GM19240 (cell line): Measurements from ENCODE around the gene LRRC38.
"Not testable (repeated sequence)": the region's sequence is repeated elsewhere in the genome, so short reads cannot be mapped to it uniquely, and the experiment has no call there.

ENCODE experiments used
- DNase-seq: peaks from one replicate; pipeline ENCODE4 v3.0.0; 2011; ENCODE audit warnings: low spot score; ENCODE audit not compliant: insufficient read length

Gene LRRC38, protein sequence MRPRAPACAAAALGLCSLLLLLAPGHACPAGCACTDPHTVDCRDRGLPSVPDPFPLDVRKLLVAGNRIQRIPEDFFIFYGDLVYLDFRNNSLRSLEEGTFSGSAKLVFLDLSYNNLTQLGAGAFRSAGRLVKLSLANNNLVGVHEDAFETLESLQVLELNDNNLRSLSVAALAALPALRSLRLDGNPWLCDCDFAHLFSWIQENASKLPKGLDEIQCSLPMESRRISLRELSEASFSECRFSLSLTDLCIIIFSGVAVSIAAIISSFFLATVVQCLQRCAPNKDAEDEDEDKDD

DNA sequence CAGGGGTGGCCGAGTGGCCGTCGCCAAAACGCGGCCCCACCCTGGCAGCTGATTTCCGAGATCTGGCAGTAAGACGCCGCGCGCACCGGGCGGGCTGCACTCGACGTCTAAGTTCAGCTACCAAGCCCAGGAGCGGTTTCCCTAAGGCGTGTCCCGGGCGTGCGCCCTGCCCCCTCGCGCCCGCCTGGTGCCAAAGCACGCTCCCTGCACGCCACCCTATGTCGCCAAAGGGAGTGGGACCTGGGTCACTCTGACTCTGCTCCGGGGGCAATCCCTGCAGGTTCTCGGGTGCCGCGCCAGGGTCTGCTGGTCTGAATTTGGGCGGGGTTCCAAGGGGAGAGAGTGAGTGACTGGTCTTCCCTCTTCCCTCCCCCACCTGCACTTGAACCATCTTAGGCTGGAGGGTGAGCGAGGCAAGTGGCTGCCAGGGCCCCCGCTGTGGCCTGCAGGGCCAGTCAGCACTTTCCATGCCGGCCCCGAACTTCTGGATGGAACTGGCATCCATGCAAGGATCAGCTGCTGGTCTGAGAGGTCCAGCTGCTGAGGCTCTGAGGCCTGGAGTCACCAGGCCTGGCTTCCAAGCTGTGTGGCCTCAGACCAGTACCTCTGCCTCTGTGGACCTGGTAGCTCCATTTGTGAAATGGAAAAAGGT lies at the start of gene LRRC38:
Gene LRRC38 (minus strand): TSS at position 109 of the 652 bp plus-strand sequence. CDS start 410 bp downstream, outside the sequence.
- DNase-seq = no peak

DNA sequence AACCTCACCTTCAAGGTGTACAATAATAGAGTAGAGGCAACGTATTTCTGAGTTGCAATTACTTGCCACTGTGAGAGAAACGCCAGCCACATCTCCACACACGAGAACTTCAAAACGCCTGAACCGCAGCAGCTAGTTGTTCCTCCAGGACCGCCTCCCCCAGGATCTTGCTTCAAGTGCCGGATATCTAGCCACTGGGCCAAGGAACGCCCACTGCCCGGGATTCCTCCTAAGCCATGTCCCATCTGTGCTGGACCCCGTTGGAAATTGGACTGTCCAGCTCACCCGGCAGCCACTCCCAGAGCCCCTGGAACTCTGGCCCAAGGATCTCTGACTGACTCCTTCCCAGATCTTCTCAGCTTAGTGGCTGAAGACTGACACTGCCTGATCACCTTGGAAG lies 49.2 kb upstream of the LRRC38 start:
- DNase-seq = not testable (repeated sequence)

DNA sequence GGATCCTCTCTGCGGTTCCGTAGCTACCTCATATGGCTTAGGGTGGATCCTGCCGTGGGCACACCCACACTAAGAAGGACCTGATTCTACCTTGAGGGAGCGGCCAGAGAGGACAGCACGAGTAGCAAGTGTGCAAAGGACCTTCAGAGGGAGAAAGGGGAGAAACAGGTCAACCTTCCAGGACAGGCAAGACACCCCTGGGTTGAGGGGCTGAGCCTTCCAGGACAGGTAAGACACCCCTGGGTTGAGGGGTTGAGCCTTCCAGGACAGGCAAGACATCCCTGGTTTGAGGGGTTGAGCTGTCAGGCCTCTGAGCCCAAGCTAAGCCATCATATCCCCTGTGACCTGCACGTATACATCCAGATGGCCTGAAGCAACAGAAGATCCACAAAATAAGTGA lies 46.7 kb upstream of the LRRC38 start:
- no peak for DNase-seq

DNA sequence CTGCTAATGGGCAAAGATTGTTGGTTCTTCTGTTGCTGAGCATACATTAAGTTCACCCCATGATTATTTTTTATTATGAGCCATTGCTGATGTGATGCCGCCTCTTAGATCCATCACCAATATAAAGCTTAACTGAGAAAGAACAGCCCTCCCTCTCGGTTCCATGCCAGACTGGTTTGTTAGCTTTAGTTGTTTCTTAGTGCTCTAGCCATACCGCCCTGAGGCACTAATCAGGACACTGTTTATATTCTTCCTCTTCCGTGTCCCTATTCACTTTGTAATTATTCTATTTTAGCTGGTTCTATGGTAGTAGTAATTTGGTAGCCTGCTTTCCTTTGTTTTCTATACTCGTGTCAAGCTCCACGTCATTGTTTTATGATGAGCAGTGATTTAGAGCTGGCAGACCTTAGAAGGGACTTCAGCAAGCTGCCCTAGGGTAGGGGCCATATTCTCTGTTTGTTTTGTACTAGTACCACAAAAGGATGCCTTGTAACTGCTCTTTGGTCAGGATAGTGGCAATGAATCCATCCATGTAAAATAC lies 42.5 kb upstream of the LRRC38 start:
- DNase-seq = no peak

DNA sequence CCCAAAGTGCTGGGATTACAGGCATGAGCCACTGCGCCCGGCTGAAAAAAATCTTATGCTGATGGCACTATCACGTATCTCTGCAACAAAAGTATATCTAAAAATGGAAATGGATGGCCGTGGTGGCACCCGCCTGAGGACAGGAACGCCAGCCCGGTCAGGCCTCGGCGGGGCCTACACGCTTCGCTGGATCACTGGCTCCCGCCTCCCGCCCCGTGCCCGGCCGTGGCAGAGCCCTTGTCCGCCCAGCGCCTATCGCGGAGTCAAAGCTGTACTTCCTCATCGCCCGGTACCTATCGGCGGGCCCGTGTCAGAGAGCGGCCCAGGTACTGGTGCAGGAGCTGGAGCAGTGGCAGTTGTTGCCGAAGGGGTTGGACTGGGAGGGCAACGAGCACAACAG lies 41.0 kb upstream of the LRRC38 start:
- DNase-seq = no peak

DNA sequence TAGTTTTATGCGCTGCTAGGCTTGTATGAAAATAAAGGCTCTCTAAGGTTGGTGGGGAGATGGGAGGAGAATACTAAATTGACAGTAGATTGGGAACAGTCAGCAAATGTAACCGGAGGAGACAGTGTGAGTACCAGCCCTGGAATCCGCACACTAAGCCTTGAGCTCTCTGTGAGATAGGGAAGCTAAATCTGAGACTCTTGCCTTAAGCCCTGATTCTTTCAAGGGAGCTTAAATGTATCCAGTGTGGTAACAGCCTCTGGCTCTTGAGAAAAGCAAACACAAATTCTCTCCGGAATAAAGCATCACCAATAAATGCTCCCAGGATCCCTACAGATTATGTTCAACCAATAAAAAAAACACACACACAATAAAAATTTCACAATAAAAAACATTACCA lies 36.9 kb upstream of the LRRC38 start:
- DNase-seq = no peak

DNA sequence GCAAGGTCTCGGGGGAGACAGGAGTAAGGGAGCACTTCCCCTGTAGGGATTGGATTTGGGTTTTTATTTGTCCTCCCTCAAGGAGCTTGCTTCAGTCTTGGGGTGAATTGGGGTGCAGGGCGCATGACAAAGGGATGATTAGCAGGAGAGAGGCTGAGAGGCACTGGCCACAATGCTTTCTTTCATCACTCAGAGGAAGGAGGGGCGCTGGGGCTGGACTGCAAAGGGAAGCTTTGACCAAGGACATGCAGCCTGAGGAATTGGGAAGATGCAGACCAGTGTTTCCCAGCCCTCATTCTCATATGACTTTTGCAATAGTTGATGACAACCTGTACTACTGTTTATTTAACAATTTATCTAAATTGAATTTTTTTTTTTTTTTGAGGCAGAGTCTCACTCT lies 35.7 kb upstream of the LRRC38 start:
- DNase-seq = no peak

DNA sequence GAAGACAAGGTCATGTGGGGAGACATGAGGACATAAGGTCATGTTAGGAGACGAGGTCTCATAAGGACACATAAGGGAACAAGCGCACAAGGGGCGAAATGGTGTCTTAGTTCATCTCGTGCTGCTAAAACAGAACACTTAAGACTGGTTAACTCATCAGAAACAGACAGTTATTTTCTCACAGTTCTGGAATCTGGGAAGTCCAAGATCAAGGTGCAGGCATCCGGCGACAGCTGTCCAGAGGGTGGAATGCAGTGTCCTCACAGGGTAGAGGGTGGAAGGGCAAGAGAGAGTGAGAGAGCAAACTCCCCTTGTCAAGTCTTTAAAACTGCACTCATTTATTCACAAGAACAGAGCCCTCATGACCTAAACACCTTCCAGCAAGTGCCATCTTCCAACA lies 35.2 kb upstream of the LRRC38 start:
- no peak for DNase-seq

DNA sequence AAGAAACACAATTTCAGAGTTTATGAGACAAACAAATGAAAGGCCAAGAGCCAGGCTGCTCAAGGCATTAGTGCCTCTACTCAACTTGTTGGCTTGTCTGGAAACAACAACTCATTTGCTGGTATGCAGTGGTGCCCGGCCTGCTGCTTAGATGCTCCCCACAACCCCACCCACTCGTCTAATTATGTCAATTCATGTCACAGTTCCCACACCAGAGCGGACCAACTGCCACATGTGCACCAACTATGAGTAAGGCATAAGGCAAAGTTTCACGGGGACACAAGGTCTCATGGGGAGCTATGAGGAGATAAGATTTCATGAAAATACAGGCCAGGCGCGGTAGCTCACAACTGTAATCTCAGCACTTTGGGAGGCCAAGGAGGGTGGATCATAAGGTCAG lies 34.5 kb upstream of the LRRC38 start:
- no peak for DNase-seq

DNA sequence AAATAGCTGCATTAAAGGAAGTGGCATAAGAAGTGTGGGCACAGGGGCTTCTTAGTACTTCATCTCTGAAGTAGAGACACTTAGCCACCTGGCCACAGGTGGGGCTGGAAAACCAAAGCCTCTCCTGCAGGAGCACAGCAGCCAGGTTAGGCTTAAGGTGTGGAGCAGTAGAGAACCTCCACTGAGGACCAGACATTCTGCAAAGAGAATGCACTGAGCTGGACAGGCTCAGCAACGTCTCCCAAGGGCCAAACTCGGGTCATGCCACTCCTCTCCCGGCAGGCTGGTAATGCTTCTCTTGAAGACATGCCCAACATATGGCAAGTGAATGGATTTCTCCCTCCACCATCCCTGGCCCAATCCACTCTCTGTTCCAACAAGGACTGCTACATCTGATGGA lies 33.0 kb upstream of the LRRC38 start:
- DNase-seq = no peak

DNA sequence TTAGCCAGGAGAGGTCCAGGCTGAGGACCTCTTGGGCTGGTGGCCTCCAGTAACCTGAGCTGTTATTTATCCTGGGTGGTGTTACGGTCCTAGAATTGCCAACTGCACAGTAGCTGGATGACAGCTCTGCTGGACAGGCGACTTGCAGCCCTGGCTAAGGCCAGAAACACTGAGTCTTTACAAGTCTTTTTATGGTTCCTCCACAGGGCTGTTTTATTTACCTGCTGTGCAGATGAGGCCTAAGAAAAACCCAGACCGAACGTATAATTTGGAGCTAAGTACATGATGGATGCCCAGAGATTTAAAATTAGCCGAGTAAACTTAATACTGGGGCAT lies 30.4 kb upstream of the LRRC38 start:
- no peak for DNase-seq

DNA sequence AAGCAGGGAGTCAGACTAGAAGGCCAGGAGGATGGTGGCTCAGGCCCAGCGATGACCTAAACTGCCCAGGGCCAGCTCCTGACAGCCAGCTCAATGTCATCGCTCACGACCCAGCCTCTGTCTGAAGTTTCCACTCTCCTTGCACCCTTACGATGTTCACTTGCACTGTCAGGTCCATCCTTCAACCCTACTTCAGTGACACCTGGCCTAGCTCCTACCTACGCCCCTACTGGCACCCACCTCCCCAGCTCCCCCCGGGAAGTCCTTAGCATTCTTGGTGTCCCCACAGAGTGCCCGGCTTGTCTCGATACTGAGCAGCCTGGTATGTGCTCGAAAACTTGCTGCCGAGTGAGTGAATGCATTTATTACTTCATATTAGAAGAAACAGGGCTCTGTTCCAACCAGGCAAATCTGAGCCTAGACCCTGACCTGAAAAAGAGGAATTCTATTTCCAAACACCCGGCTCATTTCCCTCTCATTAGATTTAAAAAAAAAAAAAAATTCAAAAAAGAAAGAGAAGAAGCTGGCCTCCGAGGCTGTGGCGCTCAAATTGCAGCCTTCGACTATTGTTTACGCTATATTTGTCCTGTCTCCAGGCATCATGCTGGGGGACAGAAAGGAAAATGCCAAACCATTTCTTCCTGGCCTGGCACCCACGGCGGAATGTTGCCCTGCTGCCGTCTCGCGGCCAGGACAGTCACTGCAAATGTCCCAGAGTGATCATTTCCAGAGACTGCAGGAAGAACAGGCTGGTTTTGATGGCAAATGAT lies 29.8 kb upstream of the LRRC38 start:
- DNase-seq = no peak

DNA sequence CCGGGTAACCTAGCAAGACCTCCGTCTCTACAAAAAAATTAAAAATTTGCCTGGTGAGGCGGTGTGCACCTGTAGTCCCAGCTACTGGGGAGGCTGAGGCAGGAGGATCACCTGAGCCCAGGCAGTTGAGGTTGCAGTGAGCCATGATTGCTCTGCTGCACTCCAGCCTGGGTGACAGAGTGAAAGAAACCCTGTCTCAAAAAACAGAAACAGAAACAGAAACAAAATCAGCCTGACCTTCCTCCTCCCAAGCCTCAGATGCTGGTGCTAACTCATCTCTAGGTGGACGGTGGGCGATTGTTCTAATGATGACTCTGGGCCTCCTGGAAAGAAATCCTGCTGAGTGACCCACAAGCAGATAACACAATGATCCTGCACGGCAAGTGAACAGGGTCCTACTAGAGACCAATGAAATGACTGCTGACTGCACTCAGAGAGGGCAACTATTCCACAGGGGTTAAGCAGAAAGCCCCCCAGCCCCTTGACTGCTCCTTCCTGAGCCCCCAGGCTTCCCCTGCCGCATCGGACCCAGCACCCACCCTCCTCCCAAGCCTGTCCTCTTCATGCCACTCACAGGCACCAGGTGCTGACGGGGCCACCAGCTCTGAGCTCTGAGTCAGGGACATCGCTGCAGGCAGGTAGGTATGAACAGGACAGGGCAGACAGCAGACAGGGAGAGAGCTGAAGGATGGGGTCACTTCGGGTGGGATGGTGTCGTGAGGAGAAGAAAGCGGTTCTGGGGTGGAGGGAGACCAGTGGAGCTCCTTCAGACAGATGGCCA lies 27.8 kb upstream of the LRRC38 start:
- DNase-seq = no peak

DNA sequence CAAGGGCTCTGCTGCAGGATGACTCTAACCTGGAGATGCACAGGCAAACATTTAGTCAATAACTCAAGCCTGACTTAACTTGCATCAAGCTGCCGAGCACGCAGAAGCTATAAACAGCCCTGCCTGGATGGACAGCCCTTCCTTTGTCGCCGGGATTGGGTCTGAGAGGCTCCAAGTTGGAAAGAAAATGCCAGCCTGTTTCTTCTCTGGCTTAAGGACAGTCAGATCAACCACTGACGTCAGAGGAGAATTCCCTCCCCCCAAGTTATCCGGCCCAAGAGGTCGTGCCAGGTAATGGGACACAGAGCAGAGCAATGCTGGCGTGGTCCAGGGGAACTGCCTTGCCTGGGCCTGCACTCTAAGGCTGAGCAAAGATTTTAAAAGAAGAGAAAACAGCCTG lies 27.1 kb upstream of the LRRC38 start:
- no peak for DNase-seq

DNA sequence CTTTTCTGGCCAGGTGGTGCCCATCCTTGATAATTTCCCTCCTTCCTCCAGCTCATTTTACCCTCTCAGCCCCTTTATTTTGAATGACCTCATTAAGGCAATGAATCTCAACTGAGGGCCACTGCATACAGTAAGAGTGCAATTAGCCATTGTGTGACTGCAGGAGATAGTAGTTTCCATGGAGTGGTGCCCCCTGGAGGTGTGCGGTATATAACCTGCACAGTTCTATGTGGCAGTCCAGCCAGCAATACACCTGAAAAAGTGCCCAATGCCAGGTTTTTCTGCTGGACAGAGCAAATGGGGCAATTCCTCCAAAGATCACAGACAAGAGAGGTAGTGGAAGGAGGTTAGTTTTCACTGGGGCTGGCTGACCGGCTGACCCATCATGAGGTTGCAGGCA lies 25.9 kb upstream of the LRRC38 start:
- no peak for DNase-seq

DNA sequence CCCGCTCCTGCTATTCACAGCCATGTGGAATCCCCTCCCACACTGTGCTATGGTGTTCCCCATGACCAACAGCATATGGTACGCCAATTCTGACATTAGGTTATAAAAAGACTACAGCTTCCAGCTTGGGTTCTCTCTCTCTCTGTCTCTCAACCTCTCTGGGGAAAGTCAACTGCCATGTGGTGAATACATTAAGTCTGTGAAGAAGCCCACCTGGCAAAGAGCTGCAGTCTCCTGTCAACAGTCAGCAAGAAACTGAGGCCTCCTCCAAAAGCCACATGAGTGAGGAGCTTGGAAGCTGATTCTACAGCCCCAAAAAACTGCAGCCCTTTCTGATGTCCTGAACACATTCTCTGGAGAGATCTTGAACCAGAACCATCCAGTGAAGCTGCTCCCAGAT lies 25.0 kb upstream of the LRRC38 start:
- DNase-seq = no peak

DNA sequence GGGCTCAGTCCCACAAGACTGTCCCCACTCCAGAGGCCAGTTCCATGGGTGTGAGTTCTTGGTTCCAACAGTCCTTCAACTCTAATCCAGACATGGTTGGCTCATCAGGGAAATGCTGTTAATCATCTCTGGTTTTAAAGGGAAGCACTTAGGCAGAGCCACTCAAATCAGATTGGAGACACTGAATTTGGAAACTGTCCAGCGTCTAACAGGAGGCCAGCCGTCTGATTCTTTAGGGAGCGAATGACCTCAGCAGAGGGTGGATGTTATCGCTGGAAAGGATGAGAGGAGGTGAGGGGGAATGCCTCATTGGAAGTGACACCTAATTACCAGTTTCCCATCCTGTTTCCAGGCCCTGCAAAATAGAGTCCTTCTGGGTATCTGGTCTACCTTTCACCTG lies 22.8 kb upstream of the LRRC38 start:
- DNase-seq = no peak

DNA sequence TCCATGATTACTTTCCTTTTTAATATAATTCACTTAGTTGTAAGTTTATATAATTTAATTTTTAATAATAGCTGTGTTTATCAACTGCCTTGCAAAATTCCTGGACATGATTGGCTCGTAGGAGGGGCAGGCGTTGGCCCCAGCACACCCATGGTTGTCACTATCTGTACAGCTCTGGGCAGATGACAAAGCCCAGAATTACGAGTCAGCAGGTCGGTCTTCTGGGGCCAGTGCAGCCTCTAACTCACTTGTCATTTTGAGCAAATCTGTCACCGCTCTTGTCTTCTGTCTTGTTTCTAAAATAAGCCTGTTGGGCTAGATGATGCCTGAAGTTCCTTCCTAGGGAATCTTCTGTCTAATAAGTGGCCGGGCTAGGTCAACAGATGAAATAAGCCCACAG lies 21.4 kb upstream of the LRRC38 start:
- no peak for DNase-seq

DNA sequence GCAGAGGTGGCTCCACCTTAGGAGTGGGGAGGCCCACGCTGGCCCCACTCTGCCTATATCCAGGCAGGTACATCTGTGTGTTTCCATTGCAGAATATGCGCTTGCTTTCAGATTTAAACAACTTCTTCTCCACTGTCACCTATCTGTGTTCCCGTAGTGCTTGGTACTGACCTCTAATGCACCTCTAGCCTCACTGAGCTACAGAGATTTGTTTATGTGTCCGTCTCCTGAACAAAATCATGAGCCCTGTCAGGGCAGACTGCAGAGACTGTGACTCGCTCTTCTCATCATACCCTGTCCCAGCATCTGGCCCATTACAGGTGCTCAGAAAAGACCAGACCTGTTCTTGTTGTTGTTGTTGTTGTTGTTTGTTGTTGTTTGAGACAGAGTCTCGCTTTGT lies 14.5 kb upstream of the LRRC38 start:
- DNase-seq = no peak

DNA sequence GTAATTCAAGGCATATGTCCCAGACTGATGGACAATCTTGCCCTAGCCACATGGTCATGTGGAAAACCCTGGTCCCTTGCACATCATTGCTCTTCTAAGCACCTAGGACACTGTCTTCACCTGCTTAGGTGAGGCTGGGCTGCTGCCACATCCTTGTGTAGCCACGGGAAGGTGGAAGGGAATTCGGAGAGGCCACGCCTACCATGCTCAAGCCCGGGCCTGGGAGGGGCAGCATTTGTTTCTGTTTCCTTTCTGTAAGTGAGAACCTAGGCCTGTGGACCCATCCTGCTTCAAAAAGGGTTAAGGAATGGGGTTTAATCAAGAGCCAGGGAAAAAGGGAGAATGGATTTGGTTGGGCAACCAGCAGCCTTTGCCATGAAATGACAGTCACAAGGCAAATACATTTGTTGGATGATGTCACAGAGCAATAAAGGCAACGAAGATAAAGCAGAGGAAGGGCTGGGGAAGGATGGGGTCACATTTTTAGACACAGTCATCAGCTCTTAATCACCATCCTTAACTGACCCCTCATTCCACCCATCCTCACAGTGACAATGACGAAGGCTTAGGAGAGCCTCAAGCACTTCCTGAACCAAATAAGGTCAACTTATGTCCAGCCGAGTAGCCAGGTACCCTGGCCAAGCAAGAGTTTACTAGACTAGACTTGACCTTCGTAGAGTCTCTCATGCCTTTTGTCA lies 10.1 kb upstream of the LRRC38 start:
- DNase-seq = no peak

DNA sequence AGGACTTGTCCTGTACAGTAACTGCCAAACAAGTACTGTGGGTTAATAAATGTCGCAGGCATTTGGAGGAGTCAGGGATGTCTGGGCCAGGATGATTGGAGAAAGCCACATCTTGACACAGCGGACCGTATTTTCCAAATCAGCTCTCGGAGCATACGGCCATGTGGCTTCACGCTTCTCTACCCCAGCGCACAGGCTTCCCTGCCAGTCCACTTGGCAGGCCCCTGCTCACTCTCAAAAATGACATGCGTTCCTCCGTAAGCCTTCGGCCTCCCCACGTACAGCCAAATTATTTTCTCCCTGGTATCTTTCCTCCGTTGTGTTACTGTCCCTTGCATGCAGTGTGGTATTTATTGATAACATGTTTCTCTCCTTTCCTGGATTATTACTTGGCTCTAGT lies 7.2 kb upstream of the LRRC38 start:
- DNase-seq = no peak
